ENCODE data around the gene ZBTB37.

ZBTB37 gene

GRCh38 chr1:173866413-173867115 is 1.6 kb upstream of the ZBTB37 start:
- ChIA-PET POLR2A (no interaction called here), CTCF (no interaction called here)
- no peak for DNase-seq (ENCODE audit: extremely low spot score)
- no peak for TF ChIP-seq ARNT (IDR thresholded peaks at IDR 0.05)
- TF ChIP-seq HDGF (IDR thresholded peaks at IDR 0.05; ENCODE audit: borderline replicate concordance), result no peak
- no peak for TF ChIP-seq CTBP1 (IDR thresholded peaks at IDR 0.05; ENCODE audit: borderline replicate concordance)
- TF ChIP-seq FOXA1 (IDR thresholded peaks at IDR 0.05), result no peak
- no peak for TF ChIP-seq NFRKB (IDR thresholded peaks at IDR 0.05)
- TF ChIP-seq LEF1 (IDR thresholded peaks at IDR 0.05; ENCODE audit: borderline replicate concordance), result no peak
- TF ChIP-seq SUZ12 (IDR thresholded peaks at IDR 0.05), result no peak
- no peak for TF ChIP-seq PKNOX1 (IDR thresholded peaks at IDR 0.05)
- TF ChIP-seq L3MBTL2 (conservative IDR thresholded peaks at IDR 0.05), result no peak
- TF ChIP-seq ZNF384 (IDR thresholded peaks at IDR 0.05), result no peak
- no peak for TF ChIP-seq SP1 (IDR thresholded peaks at IDR 0.05)
- no peak for TF ChIP-seq FOXM1 (IDR thresholded peaks at IDR 0.05; ENCODE audit: borderline replicate concordance)
- TF ChIP-seq FOXK2 (IDR thresholded peaks at IDR 0.05), result no peak

GRCh38 chr1:173867141-173867752 is 933 bp upstream of the ZBTB37 start:
- no peak for DNase-seq (ENCODE audit: extremely low spot score)
- no peak; the same call in 1 of the 2 replicates for TF ChIP-seq BHLHE40 (IDR thresholded peaks at IDR 0.05; ENCODE audit: borderline replicate concordance)
- no peak for TF ChIP-seq ELF4 (IDR thresholded peaks at IDR 0.05)
- no peak for TF ChIP-seq NFRKB (IDR thresholded peaks at IDR 0.05)
- no peak for TF ChIP-seq CTBP1 (IDR thresholded peaks at IDR 0.05; ENCODE audit: borderline replicate concordance)
- TF ChIP-seq L3MBTL2 (conservative IDR thresholded peaks at IDR 0.05), result 0 out of 2 replicates have a peak, but pooled peaks have one; percentile 16
- CTCF ChIA-PET, result no interaction called here
- POLR2A ChIA-PET, result interaction anchor here (0.7 to 2.4 kb wide), 8 partner anchors 10 to 437 kb away, joined by 3 to 12 read pairs (median 6); no protein-coding TSS in a partner anchor

- ChIA-PET CTCF (no interaction called here), POLR2A (interaction anchor here (0.6 to 2.4 kb wide), 20 partner anchors 8 to 931 kb away, joined by 3 to 12 read pairs (median 4); partner anchors contain the start of genes DARS2 and KLHL20)
- TF ChIP-seq FOXM1 (IDR thresholded peaks at IDR 0.05; ENCODE audit: borderline replicate concordance), result no peak
- TF ChIP-seq PKNOX1 (IDR thresholded peaks at IDR 0.05), result peak; percentile 84
- no peak for TF ChIP-seq BHLHE40 (IDR thresholded peaks at IDR 0.05; ENCODE audit: borderline replicate concordance)
- peak; percentile 47; the same call in 1 of the 2 replicates for TF ChIP-seq ARNT (IDR thresholded peaks at IDR 0.05)
- TF ChIP-seq FOXK2 (IDR thresholded peaks at IDR 0.05), result no peak
- no peak for TF ChIP-seq FOXA1 (IDR thresholded peaks at IDR 0.05)
- TF ChIP-seq SUZ12 (IDR thresholded peaks at IDR 0.05), result no peak
- 0 out of 2 replicates have a peak, but pooled peaks have one; percentile 14 for TF ChIP-seq HDGF (IDR thresholded peaks at IDR 0.05; ENCODE audit: borderline replicate concordance)
- TF ChIP-seq L3MBTL2 (conservative IDR thresholded peaks at IDR 0.05), result peak; percentile 55; the same call in 1 of the 2 replicates
- no peak for TF ChIP-seq SP1 (IDR thresholded peaks at IDR 0.05)
- no peak for TF ChIP-seq ZNF384 (IDR thresholded peaks at IDR 0.05)
- peak; percentile 75 for TF ChIP-seq NFRKB (IDR thresholded peaks at IDR 0.05)
- no peak for TF ChIP-seq TARDBP (IDR thresholded peaks at IDR 0.05)
- peak; percentile 99 for TF ChIP-seq ELF4 (IDR thresholded peaks at IDR 0.05)
- no peak for TF ChIP-seq LEF1 (IDR thresholded peaks at IDR 0.05; ENCODE audit: borderline replicate concordance)
- TF ChIP-seq CTBP1 (IDR thresholded peaks at IDR 0.05; ENCODE audit: borderline replicate concordance), result no peak
- peak; percentile 99 for DNase-seq (ENCODE audit: extremely low spot score)
Observed at GRCh38 chr1:173867753-173868265, 371 bp upstream of the ZBTB37 start, which contains the start of gene GAS5. GAS5 (minus strand) TSS chr1:173867989.

- no peak for TF ChIP-seq L3MBTL2 (conservative IDR thresholded peaks at IDR 0.05)
- no peak for TF ChIP-seq BHLHE40 (IDR thresholded peaks at IDR 0.05; ENCODE audit: borderline replicate concordance)
- no peak for TF ChIP-seq FOXK2 (IDR thresholded peaks at IDR 0.05)
- no peak for TF ChIP-seq PKNOX1 (IDR thresholded peaks at IDR 0.05)
- TF ChIP-seq FOXA1 (IDR thresholded peaks at IDR 0.05), result no peak
- no peak for DNase-seq (ENCODE audit: extremely low spot score)
- POLR2A ChIA-PET, result interaction anchor here (1.0 to 2.4 kb wide), 4 partner anchors 10 to 172 kb away, joined by 4 to 7 read pairs (median 4); no protein-coding TSS in a partner anchor
- CTCF ChIA-PET, result interaction anchor here (0.5 kb wide), 1 partner anchor 378 kb away, joined by 3 read pairs; no protein-coding TSS in a partner anchor
Observed at GRCh38 chr1:173869021-173869359, 810 bp downstream of the ZBTB37 start.

GRCh38 chr1:173870252-173871075 is 2.3 kb downstream of the ZBTB37 start:
- DNase-seq (ENCODE audit: extremely low spot score), result no peak
- TF ChIP-seq CTBP1 (IDR thresholded peaks at IDR 0.05; ENCODE audit: borderline replicate concordance), result no peak
- no peak for TF ChIP-seq FOXM1 (IDR thresholded peaks at IDR 0.05; ENCODE audit: borderline replicate concordance)
- no peak for TF ChIP-seq FOXK2 (IDR thresholded peaks at IDR 0.05)
- TF ChIP-seq NFRKB (IDR thresholded peaks at IDR 0.05), result no peak
- no peak for TF ChIP-seq SUZ12 (IDR thresholded peaks at IDR 0.05)
- no peak for TF ChIP-seq BHLHE40 (IDR thresholded peaks at IDR 0.05; ENCODE audit: borderline replicate concordance)
- no peak for TF ChIP-seq LEF1 (IDR thresholded peaks at IDR 0.05; ENCODE audit: borderline replicate concordance)
- TF ChIP-seq HDGF (IDR thresholded peaks at IDR 0.05; ENCODE audit: borderline replicate concordance), result no peak
- no peak for TF ChIP-seq ARNT (IDR thresholded peaks at IDR 0.05)
- no peak for TF ChIP-seq SP1 (IDR thresholded peaks at IDR 0.05)
- TF ChIP-seq PKNOX1 (IDR thresholded peaks at IDR 0.05), result no peak
- TF ChIP-seq ELF4 (IDR thresholded peaks at IDR 0.05), result no peak
- no peak for TF ChIP-seq FOXA1 (IDR thresholded peaks at IDR 0.05)
- no peak for TF ChIP-seq ZNF384 (IDR thresholded peaks at IDR 0.05)

More at GRCh38 chr1:173870252-173871075, 2.3 kb downstream of the ZBTB37 start:
- CTCF ChIA-PET, result no interaction called here
- POLR2A ChIA-PET, result interaction anchor here (0.8 kb wide), 1 partner anchor 46 kb away, joined by 5 read pairs; the partner anchor contains the start of gene DARS2

Measured in HEK293T (cell line).